ENCODE data around the gene GASK1B. TPM values are rescaled to one million over a fixed set of nuclear protein-coding genes. Genes with fewer than 3 reads are reported as not detected.

The GASK1B gene
- total and polyA plus RNA-seq, 2 of the 4 experiments (the other 2 are of a cell fraction), result 4.1 to 5.4 TPM

DNA sequence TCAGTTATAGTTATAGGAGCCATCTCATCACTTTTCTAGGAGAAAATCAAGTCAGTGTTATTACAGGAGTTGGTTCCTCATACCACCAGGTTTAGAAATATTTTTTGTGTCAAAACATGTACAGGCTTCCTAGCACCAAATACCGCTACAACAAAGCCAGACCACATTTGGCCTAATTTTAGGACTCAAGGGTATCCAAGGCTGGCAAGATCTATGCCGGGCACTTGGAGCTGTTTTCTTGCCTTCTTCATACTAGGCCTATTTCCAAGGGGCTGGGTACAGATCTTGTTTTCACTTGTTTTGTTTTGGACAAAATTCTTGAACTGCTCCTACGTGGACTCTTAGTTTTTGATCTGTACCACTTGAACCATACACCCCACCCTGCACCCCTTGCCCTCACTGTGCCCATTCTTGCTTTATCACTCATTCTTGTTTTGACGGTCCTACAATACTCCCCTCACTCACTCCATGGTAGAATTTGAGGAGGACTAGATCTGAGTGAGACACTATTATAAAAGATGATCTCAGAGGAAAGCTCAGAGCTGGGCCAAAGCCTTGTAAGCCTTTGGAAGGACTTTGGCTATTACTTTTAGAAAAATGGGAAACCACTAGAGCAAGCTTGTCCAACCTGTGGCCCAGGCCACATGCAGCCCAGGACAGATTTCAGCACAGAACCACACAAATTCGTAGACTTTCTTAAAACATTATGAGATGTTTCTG lies 19.8 kb upstream of the GASK1B start:
- H3K36me3 ChIP-seq (ENCODE audit: control insufficient read depth, insufficient read depth, low read length), result no peaks in the 10 kb centered on the region
- H3K23ac ChIP-seq (ENCODE audit: low read depth, low read length), result no peak overlapping the region
- no peak overlapping the region for H3K4me2 ChIP-seq (ENCODE audit: low read depth, low read length)
- no peak overlapping the region for H2BK5ac ChIP-seq (ENCODE audit: low read depth, low read length, poor library complexity, severe bottlenecking)
- H4K8ac ChIP-seq (ENCODE audit: low read depth in 2 of 2, low read length in 2 of 2), result no peak overlapping the region
- H4K91ac ChIP-seq (ENCODE audit: insufficient read depth, low read depth, low read length), result no peak overlapping the region
- no peak overlapping the region for H3K9ac ChIP-seq (ENCODE audit: low read depth, low read length)
- H3K9me1 ChIP-seq (ENCODE audit: insufficient read depth, low read length), result no peaks in the 10 kb centered on the region
- no peak overlapping the region for H2AFZ ChIP-seq (replicated peaks; ENCODE audit: low read length, poor library complexity)
- no peaks in the 10 kb centered on the region for H3K9me3 ChIP-seq (ENCODE audit: control insufficient read depth, insufficient read depth, low read length)
- H4K5ac ChIP-seq (ENCODE audit: low read depth, low read length), result no peak overlapping the region
- no peak overlapping the region for H3K4me3 ChIP-seq (ENCODE audit: insufficient read depth, low read depth, low read length)
- DNase-seq (no peak), ATAC-seq (ENCODE audit: low read depth) (no peak)
- no peaks in the 10 kb centered on the region for H3K4me1 ChIP-seq (ENCODE audit: control insufficient read depth, insufficient read depth, low read length)
- H3K56ac ChIP-seq (ENCODE audit: extremely low read depth, insufficient read depth, low read length), result no peak overlapping the region
- no peak overlapping the region for H3K14ac ChIP-seq (replicated peaks; ENCODE audit: low read depth, low read length)
- no peak overlapping the region for H3K27ac ChIP-seq (ENCODE audit: insufficient read depth, low read length)
- H2AK9ac ChIP-seq (replicated peaks; ENCODE audit: low read depth, low read length, poor library complexity), result no peak overlapping the region
- intact Hi-C loops (cut with micrococcal nuclease), result loop anchor here (1.0 kb wide), 1 partner anchor 63 kb away; no protein-coding TSS in a partner anchor
- no peak overlapping the region for H2BK20ac ChIP-seq (ENCODE audit: low read depth, low read length)
- no peaks in the 10 kb centered on the region for H3K79me1 ChIP-seq (ENCODE audit: low read depth in 1 of 2, low read length in 2 of 2)
- in situ Hi-C loops (cut with MboI; ENCODE audit: low sequenced_read_pairs), result loop anchor here (25.0 kb wide), 1 partner anchor 980 kb away; the partner anchor contains the start of gene GRIA2
- no peak for TF ChIP-seq MAZ (IDR thresholded peaks at IDR 0.05; ENCODE audit: borderline replicate concordance, low read depth, low read length)
- H4K20me1 ChIP-seq (ENCODE audit: insufficient read depth, low read length), result no peaks in the 10 kb centered on the region
- H3K18ac ChIP-seq (ENCODE audit: low read depth, low read length), result no peak overlapping the region
- CTCF ChIA-PET, result interaction anchor here (0.6 to 2.7 kb wide), 5 partner anchors 10 to 1286 kb away, joined by 3 to 12 read pairs (median 4); no protein-coding TSS in a partner anchor
- H3K27me3 ChIP-seq (ENCODE audit: control insufficient read depth, insufficient read depth, low read length), result peaks cover 7% of the 10 kb centered on the region; the same call in 1 of the 2 replicates
- BruUV-seq (replicated peaks), result no TSS peak
- H2BK15ac ChIP-seq (ENCODE audit: low read depth, low read length), result no peak overlapping the region
- dilution Hi-C loops (cut with HindIII; ENCODE audit: low sequenced_read_pairs, unreplicated experiment), result loop anchor here (25.0 kb wide), 1 partner anchor 180 kb away; no protein-coding TSS in a partner anchor
- H2AK5ac ChIP-seq (ENCODE audit: low read depth, low read length), result no peak overlapping the region
- H2BK120ac ChIP-seq (ENCODE audit: low read depth, low read length), result no peak overlapping the region
- H3K4ac ChIP-seq (ENCODE audit: low read depth, low read length), result no peak overlapping the region
- POLR2A ChIA-PET (ENCODE audit: unreplicated experiment), result no interaction called here
- WGBS, 2 experiments (ENCODE audit: extremely low coverage in 2 of 2, insufficient read length in 1 of 2), result no CpG with 5 or more reads among the region's 5 CpGs
